Esophagus muscularis mucosa (tissue), 3 donors: Measurements from ENCODE around the gene ENKUR.

ENCODE experiments used
- CTCF ChIP-seq, 3 experiments: fragments of 200-600 bp in 2 of 3; fragments of 450-650 bp in 1 of 3; sonication (generic) in 2 of 3; IDR thresholded peaks; one replicate each; pipeline ENCODE4 v1.5.1; 2017 to 2019; ENCODE audit warnings: antibody characterized with exemption in 3 of 3, mild to moderate bottlenecking in 2 of 3, moderate library complexity in 1 of 3
- POLR2A ChIP-seq: fragments of 450-650 bp; IDR thresholded peaks from one replicate; pipeline ENCODE4 v1.6.1; 2017; ENCODE audit warnings: antibody characterized with exemption, moderate library complexity, mild to moderate bottlenecking, low read depth

- TF ChIP-seq CTCF (IDR thresholded peaks at IDR 0.05) (no peak), POLR2A (no peak)
Observed at GRCh38 chr10:25029519-25029918, 13.6 kb upstream of the ENKUR start.
